Fibroblast of skin of left quadriceps (primary cell): ENCODE measurements around the gene NTPCR.
A peak's percentile ranks its signal among the peaks of the same experiment; 100 is the strongest.

ENCODE experiments used
- DNase-seq, 2 experiments: peaks; one replicate each; pipeline ENCODE4 v3.0.0-alpha.2; 2013; ENCODE audit warnings: low read depth in 2 of 2

Gene NTPCR

GRCh38 chr1:232962761-232963745 lies 12.6 kb downstream of the NTPCR start:
- no peak for DNase-seq

DNA sequence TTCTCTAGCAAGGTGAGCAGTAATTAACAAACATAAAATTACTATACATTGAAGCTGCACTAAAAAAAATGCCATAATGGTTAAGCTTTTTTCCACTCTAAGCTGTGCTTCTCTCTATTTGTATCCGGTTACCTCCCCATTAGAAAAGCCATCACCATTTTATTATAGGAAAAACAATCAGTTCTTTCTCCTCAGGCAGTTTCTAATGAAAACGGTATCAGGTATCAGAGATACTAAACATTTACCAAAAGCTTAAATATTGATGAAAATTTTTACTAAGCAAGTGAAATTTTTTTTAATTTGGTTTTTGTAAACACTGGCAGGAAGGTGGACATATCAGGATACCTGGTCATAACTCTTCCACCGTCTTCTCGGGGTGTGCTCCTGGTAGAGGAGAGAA lies 14.2 kb downstream of the NTPCR start:
- DNase-seq = no peak

- DNase-seq = no peak
Measured at GRCh38 chr1:232965124-232965911, 14.9 kb downstream of the NTPCR start.

GRCh38 chr1:232965912-232966217 lies 15.5 kb downstream of the NTPCR start:
- no peak for DNase-seq

DNA sequence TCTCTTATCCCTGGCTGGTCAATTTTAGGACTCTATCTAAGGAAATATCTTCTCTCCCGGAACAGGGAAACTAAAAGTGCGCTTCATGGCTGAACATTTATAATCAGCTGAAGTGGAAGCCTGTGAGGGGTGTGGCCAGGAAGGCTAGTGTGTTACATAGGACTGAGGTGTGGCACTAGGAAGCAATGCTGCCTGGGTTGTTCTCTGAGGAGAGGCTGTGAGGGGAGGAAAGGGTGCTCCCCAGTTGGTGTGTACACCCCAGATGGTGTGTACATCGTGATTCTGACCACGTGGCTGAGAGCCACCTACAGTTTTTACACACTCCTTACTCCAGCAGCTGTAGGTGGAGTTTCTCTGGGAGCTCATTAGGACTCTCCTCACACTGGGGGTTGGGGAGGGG lies 16.3 kb downstream of the NTPCR start:
- no peak for DNase-seq

GRCh38 chr1:232968391-232968790 lies 18.0 kb downstream of the NTPCR start:
- no peak for DNase-seq

DNA sequence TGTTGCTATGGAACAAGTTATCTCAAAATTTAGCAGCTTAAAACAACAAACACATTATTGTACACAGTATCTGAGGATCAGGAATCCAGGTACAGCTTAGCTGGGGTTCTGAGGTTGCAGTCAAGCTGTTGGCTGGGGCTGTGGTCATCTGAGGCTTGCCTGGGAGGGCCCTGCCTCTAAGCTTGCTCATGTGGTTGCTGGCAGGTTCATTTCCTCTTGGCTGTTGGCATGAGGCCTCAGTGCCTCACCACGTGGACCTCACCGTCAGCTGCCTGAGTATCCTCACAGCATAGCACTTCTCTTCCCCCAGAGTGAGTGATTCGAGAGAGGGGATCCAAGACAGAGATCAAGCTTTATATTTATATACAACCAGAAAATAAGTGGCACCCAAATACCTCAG lies 18.6 kb downstream of the NTPCR start:
- DNase-seq = no peak

DNA sequence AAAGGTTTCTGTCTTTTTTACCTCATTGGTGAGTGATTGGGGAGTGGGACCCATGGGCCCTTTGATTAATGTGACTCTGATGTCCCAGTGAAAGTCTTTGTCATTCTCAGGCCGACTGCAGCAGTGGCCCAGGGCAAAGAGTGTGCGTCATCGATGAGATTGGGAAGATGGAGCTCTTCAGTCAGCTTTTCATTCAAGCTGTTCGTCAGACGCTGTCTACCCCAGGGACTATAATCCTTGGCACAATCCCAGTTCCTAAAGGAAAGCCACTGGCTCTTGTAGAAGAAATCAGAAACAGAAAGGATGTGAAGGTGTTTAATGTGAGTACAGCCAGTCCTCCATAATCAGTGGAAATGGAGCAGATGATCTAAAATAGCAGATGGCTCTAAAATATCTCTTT lies 19.4 kb downstream of the NTPCR start:
- DNase-seq = no peak

DNA sequence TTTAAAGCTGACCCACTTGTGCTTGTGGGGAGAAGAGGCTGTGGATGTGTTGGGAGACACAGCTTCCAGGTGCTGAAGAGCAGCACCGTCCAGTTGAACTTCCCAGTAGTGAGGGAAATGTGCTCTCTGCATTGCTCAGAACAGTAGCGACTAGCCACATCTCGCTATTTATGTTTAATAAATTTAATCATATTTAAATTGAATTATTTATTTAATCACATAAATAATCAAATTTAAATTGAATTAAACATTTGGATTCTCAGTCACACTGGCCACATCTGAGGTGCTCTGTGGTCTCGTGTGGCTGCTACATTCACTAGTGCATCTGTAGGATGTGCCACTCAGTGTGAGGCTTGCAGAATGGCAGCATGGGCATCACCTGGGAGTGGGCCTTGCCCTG lies 20.1 kb downstream of the NTPCR start:
- no peak for DNase-seq

GRCh38 chr1:232973652-232974611 lies 23.5 kb downstream of the NTPCR start:
- no peak for DNase-seq

DNA sequence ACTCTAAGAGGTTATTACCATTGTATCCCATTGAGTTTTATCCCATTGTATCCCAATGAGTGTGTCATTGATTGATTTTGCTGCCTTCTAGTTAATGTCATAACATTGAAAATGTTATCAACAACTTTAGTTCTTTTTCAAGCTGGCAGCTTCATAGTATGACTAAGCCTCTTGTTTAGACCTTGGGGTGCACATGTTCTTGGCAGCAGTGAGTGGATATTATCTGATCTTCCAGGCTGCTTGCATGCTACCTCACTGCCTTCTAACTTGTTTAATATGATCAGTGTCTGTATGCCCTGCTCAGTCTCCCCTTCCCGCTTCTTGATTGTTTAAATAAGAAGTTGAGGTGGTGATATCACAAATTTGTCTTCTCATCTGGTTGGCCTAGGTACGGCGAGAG lies 24.6 kb downstream of the NTPCR start:
- no peak for DNase-seq

- DNase-seq = peak; percentile 27 to 45
Measured at GRCh38 chr1:232978091-232978634, 27.8 kb downstream of the NTPCR start.

DNA sequence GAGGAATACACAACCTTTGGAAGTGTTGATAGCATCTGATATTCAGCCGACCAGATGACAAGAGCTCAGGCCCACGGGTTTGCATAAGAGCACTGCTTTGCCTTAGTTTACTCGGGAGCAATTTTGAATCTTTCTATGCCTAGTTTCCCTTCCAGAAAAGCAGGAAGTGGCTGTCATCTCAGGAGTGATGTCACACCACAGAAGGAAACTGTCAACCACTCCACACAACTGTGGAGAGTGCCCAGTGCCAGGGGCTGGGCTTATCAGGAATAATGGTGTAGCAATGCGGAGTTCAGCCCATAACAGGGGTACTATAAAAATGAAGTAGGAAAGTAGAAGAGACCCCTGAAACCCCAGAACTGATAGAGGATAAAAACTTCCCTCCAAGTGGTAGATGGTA lies 28.4 kb downstream of the NTPCR start:
- DNase-seq = no peak

- DNase-seq = no peak
Measured at GRCh38 chr1:232979558-232979957, 29.1 kb downstream of the NTPCR start.

- peak in 1 of 2 experiments; percentile 11 for DNase-seq
Measured at GRCh38 chr1:232980355-232980978, 30.1 kb downstream of the NTPCR start.

DNA sequence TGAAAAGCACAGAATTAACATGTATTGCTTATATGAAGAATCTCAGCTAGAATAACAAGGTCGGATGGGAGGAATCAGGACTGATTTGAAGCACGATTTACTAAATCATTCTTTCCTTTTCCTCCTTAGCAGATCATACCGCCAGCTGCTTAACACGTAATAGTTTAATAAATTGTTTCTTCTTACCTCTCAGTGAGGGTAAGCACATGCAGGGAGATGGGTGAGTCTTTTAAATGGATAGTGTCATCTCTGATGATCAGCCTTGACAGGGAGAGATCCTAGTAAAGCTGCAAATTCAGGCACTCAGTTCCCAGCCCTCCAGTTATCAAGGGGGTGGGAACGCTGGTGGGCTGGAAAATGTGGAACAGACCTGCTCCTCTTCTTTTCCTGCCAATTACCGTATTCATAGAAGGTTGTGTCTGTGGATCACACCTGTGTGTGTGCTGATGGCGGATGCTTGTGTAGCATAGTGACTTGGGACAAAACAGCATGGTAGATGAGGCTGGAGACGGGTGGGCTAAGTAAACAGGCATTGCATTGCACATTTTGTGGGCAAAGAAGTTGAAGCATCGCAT lies 30.7 kb downstream of the NTPCR start:
- DNase-seq = no peak

DNA sequence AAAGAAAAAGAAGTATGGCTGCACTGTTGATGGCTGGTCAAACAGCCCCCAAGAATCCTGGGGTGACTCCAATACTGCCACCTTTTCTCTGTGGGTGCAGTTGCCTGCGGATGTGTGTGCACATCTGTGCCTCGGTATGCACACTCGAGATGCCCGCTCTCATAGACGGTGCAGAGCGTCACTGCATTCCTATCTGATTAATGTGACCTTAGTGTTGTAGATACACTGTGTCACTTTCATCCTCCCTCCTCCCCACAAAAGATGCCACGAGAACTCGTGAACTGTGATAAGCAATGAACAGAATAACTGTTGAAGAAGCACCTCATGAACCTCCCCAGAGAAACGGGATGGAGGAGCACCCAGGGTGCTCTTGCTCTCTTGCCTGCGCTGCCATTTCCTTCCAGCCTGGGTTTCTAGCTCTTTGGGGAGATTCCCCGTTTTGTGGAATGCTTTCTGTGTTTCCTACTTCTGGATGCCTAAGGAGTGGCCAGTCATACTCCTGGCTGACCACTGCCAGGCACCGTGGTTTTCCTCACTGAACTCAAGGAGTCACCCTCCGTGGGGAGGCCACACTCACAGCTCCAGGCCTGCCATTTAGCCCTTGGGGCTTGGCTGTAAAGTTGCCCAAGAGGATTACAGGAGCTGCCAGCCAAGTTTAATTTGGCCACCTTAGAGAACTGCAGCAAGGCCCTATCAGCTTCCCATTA lies 32.0 kb downstream of the NTPCR start:
- DNase-seq = no peak

DNA sequence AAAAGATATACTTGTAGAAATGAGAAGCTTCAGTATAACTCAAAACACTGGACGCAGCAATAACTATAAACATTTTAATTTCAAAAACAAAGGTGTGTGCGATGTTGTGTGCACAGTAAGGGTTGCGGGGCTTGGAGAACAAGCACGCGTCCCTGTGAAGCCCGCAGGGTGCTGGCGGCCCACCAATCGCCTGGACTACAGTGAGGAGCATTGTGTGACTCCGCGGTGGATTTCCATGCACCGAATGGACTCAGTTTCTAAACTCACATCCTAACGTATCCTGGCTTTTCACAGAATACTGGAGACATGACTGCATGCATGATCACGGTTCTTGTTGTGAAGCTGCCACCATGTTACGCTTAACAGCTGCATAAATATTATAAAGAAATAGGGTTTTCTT lies 33.0 kb downstream of the NTPCR start:
- no peak for DNase-seq

DNA sequence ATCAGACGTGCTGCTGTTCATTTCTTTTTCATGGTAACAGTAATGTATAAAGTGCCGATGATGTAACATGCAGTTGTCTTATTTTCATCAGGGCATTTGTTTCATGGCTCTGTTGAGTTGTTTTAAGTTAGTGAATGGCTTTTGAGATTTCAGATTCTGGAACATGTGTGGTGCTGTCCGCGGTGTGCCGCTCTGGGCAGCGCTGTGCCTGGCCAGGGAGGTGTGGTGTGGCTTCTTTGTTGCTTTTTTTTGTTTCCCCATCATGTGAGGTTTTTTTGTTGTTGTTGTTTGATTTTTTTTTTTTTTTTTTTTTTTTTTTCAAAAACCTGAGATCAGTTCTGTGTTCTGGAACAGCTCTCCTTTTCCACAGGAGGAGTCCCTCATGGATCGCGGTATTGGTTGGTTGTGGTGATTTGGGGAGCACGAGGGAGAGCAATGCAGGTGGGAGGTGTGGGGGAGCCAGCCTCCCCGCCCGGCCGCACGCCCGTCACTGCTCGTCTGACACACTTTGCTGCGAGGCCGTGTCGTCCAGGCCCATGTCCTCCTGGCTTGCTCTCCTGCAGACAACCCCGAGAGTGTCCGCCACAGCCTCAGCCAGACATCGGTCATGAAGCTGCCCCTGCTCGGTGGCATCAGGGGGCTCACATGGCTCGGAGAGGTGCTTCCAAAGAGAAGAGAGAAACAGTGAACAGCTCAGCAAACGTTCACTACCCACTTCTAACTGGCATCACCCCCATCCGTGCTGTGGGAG lies 33.6 kb downstream of the NTPCR start:
- DNase-seq = no peak
